Stimulated activated CD8-positive, alpha-beta memory T cell treated with anti-CD3 and anti-CD28 coated beads, Interleukin-15, amount 100 ng/mL, for 1 hour (primary cell): ENCODE measurements around the gene TM9SF1.

ENCODE experiments used
- DNase-seq: peaks from one replicate; pipeline ENCODE4 v3.0.0-alpha.2; 2020; ENCODE audit warnings: low read depth

Gene TM9SF1

GRCh38 chr14:24179294-24179960 is 15.8 kb downstream of the TM9SF1 start:
- no peak for DNase-seq

- no peak for DNase-seq
Observed at GRCh38 chr14:24178399-24179178, 16.7 kb downstream of the TM9SF1 start.

- DNase-seq: no peak
Observed at GRCh38 chr14:24177891-24178290, 17.4 kb downstream of the TM9SF1 start.

- no peak for DNase-seq
Observed at GRCh38 chr14:24177041-24177825, 18.0 kb downstream of the TM9SF1 start.

GRCh38 chr14:24176599-24176998 is 18.6 kb downstream of the TM9SF1 start:
- DNase-seq: no peak

- no peak for DNase-seq
Observed at GRCh38 chr14:24172871-24173281, 22.4 kb downstream of the TM9SF1 start.

- DNase-seq: no peak
Observed at GRCh38 chr14:24172261-24172860, 22.9 kb downstream of the TM9SF1 start.

GRCh38 chr14:24171422-24172260 is 23.6 kb downstream of the TM9SF1 start, which contains the start of gene REC8:
TSS of gene REC8 (plus strand) at chr14:24172080. CDS start at chr14:24172553, 473 bp downstream.
- peak; percentile 53 for DNase-seq

- DNase-seq: no peak
Observed at GRCh38 chr14:24167469-24168114, 27.6 kb downstream of the TM9SF1 start.

GRCh38 chr14:24165785-24166184 is 29.5 kb downstream of the TM9SF1 start:
- DNase-seq: no peak

GRCh38 chr14:24164518-24164991 is 30.7 kb downstream of the TM9SF1 start:
- DNase-seq: no peak

- no peak for DNase-seq
Observed at GRCh38 chr14:24162093-24162492, 33.1 kb downstream of the TM9SF1 start.

GRCh38 chr14:24160850-24161804 is 34.1 kb downstream of the TM9SF1 start, which contains the start of gene IRF9:
TSS of gene IRF9 (plus strand) at chr14:24161265. CDS start at chr14:24162145, 880 bp downstream.
- DNase-seq: peak; percentile 97

GRCh38 chr14:24160499-24160849 is 34.8 kb downstream of the TM9SF1 start:
- DNase-seq: no peak

- no peak for DNase-seq
Observed at GRCh38 chr14:24159777-24160498, 35.3 kb downstream of the TM9SF1 start.

- no peak for DNase-seq
Observed at GRCh38 chr14:24157331-24157730, 37.9 kb downstream of the TM9SF1 start.

- DNase-seq: no peak
Observed at GRCh38 chr14:24156840-24157239, 38.4 kb downstream of the TM9SF1 start.

- no peak for DNase-seq
Observed at GRCh38 chr14:24155100-24155499, 40.1 kb downstream of the TM9SF1 start.
